ENCODE data around the gene ZNF860.

DNA sequence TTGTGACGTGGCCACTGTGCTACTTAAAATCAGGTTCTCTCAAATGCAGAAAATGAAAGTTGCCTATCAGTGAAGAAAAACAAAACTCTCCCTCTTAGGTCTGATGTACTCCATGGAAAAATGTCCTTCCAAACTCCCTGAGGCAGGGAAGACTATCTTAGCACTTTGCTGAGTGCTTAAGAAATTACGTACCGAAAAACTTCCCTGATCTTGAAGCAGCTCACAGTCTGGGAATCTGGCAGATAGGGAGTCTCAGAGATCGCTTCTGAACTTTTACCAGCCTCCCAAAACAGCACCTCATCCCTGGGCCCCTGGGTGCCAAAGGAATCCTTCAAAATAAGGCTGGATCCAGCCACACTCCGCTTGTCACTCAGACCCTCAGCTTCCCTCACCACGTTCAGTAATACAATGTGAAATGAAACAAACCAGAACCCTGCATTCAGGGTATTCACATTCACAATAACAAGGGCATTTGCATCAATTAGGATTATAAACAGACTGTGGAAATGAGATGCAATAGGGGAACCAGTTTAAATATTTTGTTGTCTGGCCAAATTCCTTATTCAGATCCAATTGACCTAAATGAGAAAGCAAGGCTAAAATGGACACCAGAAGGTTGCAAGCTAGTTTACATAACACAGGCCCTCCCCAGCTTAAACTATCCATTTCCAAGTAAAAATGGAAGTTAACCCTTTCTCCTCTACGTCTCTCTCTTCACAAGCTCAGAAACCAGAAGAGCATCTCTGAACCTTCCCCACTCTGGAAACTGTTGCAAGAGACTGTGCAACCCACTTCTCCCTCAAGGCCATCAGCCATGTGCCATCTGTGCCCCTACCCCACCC, 21.4 kb upstream of the ZNF860 start:
- TF ChIP-seq, protein P1, sequence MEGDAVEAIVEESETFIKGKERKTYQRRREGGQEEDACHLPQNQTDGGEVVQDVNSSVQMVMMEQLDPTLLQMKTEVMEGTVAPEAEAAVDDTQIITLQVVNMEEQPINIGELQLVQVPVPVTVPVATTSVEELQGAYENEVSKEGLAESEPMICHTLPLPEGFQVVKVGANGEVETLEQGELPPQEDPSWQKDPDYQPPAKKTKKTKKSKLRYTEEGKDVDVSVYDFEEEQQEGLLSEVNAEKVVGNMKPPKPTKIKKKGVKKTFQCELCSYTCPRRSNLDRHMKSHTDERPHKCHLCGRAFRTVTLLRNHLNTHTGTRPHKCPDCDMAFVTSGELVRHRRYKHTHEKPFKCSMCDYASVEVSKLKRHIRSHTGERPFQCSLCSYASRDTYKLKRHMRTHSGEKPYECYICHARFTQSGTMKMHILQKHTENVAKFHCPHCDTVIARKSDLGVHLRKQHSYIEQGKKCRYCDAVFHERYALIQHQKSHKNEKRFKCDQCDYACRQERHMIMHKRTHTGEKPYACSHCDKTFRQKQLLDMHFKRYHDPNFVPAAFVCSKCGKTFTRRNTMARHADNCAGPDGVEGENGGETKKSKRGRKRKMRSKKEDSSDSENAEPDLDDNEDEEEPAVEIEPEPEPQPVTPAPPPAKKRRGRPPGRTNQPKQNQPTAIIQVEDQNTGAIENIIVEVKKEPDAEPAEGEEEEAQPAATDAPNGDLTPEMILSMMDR (conservative IDR thresholded peaks at IDR 0.05; ENCODE audit: low read depth, low read length), result no peak
- no peak for TF ChIP-seq RFX5 (IDR thresholded peaks at IDR 0.05; ENCODE audit: low read depth, low read length)
- TF ChIP-seq CEBPB (IDR thresholded peaks at IDR 0.05; ENCODE audit: low read depth, low read length), result no peak
- TF ChIP-seq, protein P2, sequence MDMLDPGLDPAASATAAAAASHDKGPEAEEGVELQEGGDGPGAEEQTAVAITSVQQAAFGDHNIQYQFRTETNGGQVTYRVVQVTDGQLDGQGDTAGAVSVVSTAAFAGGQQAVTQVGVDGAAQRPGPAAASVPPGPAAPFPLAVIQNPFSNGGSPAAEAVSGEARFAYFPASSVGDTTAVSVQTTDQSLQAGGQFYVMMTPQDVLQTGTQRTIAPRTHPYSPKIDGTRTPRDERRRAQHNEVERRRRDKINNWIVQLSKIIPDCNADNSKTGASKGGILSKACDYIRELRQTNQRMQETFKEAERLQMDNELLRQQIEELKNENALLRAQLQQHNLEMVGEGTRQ (IDR thresholded peaks at IDR 0.05; ENCODE audit: low read depth, low read length), result no peak
- no peak for TF ChIP-seq FOS (IDR thresholded peaks at IDR 0.05; ENCODE audit: low read depth, low read length)
- TF ChIP-seq RAD21 (IDR thresholded peaks at IDR 0.05; ENCODE audit: low read length), result no peak
- no peak for TF ChIP-seq POLR2A (IDR thresholded peaks at IDR 0.05; ENCODE audit: low read depth, low read length)

Data from IMR-90 (cell line).